PC-3 (cell line): ENCODE results near the gene MAP2K7.

ENCODE experiments used
- CTCF ChIP-seq: fragments of 300-600 bp; sonication (generic); conservative IDR thresholded peaks from 2 replicates; pipeline ENCODE4 v1.5.1; 2017; ENCODE audit warnings: antibody characterized with exemption, low read depth, mild to moderate bottlenecking, low read length
- EZH2phosphoT487 ChIP-seq: fragments of 300-600 bp; sonication (generic); IDR thresholded peaks from 2 replicates; pipeline ENCODE4 v1.6.1; 2018; ENCODE audit warnings: mild to moderate bottlenecking, antibody characterized with exemption, low read length, borderline replicate concordance

GRCh38 chr19:7864690-7865074 lies 39.0 kb upstream of the MAP2K7 start:
- TF ChIP-seq CTCF: no peak
- no peak for TF ChIP-seq EZH2phosphoT487
